ENCODE results near the gene CLK4. TPM values are rescaled to one million over a fixed set of nuclear protein-coding genes. Genes with fewer than 3 reads are reported as not detected.

CLK4 gene
- total RNA-seq, result 17.6 TPM

DNA sequence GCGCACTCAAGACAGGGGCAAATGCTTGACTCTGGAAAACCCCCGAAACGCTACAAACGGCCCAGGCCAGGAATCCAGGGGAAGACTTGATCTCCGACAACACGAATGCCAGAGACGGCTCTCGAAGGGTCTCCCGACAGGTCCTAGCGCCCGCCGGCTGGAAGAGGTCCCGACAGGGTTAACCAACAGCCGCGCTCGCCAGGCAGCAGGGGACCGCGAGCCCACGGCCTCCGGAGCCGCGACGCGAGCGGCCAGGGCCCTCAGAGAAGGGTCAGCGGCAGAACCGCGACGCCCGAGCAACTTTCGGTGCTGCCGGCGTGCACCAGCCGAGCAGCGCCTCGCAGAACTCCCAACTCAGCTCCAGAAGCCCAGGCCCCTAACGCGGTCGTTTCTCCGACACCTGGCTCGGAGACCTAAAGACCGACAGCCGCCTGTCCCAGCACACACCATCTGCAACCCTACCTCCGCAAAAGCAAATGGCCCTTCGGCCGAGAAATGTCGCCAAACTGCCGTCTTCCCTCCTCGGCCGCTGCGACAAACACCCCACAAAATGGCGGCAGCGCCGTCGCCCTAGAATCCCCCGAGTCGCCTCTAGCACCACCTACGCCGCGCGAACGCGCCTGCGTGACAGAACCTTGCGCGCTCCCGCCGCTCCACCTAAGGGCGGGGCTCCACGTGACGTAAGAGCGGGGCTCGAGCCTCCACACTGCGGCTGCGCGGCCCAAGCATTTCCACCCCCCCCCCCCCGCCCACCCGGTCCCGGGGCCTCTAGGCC, at the start of gene CLK4:
Gene CLK4 (minus strand): TSS at position 567 of the 775 bp plus-strand sequence. CDS start 3,634 bp downstream, outside the sequence.
- peak; percentile 94 for ATAC-seq
- peak; percentile 97 for DNase-seq (ENCODE audit: low spot score)

DNA sequence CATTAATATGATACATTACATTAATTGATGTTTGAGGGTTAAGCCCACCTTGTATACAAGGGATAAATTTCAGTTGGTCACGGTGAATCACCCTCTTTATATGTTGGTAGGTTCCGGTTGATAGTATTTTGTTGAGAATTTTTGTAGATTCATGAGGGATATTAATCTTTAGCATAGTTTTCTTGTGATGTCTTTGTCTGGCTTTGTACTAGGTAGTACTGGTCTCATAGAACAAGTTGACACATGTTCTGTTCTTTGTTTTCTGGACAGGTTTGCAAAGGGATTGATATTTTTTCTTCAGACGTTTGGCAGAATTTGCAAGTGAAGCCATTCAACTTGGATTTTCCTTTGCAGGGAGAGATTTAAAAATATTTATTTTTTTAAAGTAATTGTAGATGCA, 49.1 kb upstream of the CLK4 start:
- ATAC-seq, result no peak

GRCh38 chr5:178674334-178674733, 47.5 kb upstream of the CLK4 start:
- ATAC-seq, result no peak

More for the DNA sequence above, 49.1 kb upstream of the CLK4 start:
- DNase-seq (ENCODE audit: low spot score), result no peak

DNA sequence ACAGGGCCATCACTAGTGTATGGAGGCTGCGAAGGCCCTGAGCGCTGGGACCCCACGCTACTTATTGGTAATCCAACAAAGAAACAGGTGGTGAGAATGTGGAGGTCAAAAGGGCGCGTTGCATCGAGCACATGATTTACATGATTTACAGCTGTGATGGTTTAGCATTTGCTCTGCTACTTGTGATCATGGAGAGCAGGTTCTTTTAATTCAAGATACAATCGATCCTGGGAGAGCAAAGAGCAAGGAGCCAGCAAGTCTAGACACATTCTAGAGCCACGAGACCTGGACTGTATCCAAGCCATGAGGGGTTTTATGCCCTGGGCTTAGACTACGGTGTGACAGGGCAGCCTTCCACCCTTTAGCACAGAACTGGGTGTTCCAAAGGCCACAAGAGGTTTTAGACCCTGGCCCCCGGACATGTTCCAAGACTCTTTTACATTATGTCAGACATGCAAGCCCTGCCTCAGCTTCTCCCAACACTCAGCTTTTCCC, 47.0 kb upstream of the CLK4 start:
- ATAC-seq, result no peak
- DNase-seq (ENCODE audit: low spot score), result no peak

More at GRCh38 chr5:178674334-178674733, 47.5 kb upstream of the CLK4 start:
- DNase-seq (ENCODE audit: low spot score), result no peak

DNA sequence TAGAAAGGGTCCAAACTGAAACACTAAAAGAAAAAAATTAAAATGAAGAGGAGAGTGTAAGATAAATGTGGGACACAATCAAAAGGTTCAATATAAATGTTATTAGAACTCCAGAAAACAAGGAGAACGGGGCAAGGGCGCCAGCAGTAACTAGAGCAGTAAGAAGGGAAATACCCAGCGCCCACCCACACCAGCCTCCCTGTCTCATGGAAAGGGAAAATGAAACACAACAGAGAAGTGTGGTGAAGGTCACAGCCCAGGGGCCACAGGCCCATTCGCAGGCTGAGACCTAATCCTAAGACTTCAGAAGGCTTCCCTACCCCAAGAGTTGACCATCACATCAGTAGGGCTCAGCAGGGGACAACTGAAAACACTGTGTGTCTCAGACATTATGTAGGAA, 45.8 kb upstream of the CLK4 start:
- ATAC-seq (no peak), DNase-seq (ENCODE audit: low spot score) (no peak)

GRCh38 chr5:178671602-178672144, 44.8 kb upstream of the CLK4 start:
- DNase-seq (ENCODE audit: low spot score), result no peak

GRCh38 chr5:178670351-178670885, 43.6 kb upstream of the CLK4 start:
- ATAC-seq (no peak), DNase-seq (ENCODE audit: low spot score) (no peak)

More at GRCh38 chr5:178671602-178672144, 44.8 kb upstream of the CLK4 start:
- ATAC-seq, result no peak

- no peak for ATAC-seq
- DNase-seq (ENCODE audit: low spot score), result no peak
Observed at GRCh38 chr5:178668579-178668978, 41.7 kb upstream of the CLK4 start.

GRCh38 chr5:178667688-178668087, 40.8 kb upstream of the CLK4 start:
- ATAC-seq (no peak), DNase-seq (ENCODE audit: low spot score) (no peak)

DNA sequence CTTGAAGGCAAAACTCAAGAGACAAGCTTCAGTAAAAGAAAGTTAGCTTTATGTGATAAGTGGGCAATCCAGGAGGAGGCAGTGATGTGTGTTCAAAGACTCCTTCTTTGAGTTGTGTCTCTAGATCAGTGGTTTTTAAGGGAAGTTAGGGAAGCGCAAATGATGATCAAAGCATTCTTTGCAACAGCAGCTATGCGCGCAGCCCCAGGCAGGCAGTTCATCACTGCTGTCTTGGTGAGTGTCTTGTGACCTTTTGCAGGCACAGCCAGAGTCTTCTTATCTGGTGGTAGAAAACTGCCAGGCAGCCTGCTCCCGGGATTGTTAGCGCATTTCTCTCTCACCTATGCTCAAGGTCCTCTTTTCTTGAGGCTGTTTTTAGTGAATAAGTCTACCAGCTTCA, 40.3 kb upstream of the CLK4 start:
- DNase-seq (ENCODE audit: low spot score) (peak; percentile 26), ATAC-seq (no peak)

DNA sequence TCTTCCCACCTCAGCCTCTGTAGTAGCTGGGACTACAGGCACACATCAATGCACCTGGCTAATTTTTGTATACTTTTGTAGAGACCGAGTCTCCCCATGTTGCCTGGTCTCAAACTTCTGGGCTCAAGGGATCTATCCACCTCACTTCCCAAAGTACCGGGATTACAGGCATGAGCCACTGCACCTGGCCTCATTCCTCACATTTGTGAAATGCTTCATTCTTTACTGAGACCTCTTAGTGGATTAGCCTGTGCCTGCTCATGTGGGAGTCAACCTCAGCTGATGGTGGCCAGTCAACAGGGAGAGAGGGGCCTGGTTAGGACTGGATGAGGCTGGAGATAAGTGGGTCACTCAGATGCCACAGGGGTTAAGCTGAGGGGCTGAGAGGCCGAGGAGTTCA, 37.3 kb upstream of the CLK4 start:
- DNase-seq (ENCODE audit: low spot score), result no peak
- no peak for ATAC-seq

DNA sequence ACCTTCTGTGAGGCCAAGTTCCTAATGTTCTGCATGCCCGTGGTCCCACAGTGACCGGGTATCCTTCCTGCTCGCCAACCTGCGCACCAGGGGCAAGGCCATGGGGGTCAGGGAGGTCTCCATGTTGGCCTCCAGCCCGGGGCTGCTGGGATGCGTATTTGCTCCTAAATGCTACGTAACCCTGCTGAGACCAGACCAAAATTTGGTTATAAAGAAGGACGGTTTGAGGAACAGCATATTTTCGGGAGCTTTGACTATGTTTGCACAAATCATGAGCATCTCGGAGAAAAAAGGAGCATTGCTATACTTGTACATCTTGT, 35.7 kb upstream of the CLK4 start:
- no peak for ATAC-seq

GRCh38 chr5:178661836-178662540, 35.1 kb upstream of the CLK4 start:
- peak; percentile 41 for DNase-seq (ENCODE audit: low spot score)

More for the DNA sequence above, 35.7 kb upstream of the CLK4 start:
- DNase-seq (ENCODE audit: low spot score), result no peak

DNA sequence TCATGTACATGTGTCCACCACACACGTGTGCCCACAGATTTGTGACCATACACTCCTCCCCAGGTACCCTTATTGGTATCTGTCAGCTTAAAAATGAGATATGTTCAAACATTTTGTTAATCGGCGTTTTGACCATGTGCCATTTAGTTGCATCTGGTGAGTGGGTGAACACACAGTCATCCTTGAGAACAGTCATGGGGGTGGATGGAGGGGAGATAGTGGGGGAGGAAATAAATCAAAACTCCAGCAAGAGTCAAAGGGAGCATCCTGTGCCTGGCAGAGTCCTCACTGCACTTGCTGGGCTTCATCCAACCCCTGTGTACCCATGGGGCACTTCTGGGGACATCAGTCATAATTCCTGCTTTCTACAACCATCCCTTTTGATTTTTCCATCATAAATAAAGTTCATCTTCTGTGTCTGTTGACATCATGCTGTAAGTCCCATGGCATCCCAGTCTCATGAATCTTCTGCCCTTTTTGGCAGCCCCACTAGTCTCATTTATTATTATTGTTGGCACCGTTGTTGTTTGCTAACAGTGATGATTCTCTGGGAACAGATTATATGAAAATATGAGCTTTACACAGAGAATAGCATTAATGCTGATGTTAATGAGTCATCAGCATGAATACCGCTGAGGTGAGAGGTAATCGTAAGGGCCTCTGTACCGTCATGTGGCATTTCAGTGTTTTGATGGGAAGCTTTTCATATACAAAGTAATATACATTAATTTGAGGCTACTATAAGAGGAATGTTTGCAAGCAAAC, 24.4 kb upstream of the CLK4 start:
- DNase-seq (ENCODE audit: low spot score) (no peak), ATAC-seq (no peak)

More at GRCh38 chr5:178661836-178662540, 35.1 kb upstream of the CLK4 start:
- ATAC-seq, result no peak

DNA sequence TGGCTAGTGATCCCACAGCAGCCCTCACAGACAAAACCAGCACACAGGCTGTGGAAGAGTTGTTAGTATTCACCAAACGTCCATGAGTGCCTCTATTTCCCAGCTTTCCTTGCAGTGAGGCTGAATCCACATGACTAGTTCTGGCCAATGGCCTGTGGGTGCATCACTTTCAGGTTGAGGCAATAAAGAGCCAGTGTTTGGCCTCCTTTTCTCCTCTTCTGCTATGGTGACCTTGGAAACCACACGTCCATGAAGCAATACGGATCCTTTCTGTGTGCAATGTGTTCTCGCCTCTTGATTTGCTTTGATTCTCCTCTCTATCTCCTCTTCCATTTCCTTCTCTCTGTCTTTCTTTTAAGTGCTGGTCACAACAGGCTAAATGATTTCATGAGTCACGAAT, 23.4 kb upstream of the CLK4 start:
- DNase-seq (ENCODE audit: low spot score), result peak; percentile 12
- ATAC-seq, result no peak

DNA sequence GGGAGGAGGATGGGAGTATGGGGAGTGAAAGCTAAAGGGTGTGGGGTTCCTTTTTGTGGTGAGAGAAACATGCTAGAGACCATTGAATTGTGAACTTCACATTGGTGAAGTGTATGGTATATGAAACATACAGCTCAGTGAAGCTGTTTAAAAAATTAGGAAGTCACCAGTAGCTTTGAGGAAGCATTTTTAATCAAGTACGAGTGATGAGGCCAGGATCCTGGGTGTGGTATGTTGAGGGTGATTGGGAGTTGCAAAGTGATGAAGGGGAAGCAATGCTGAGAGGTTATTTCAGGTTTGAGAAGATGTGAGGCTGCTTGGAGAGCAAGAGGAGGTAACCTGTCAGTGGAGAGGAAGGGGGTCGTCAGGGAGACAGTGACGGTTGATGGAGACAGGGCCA, 22.7 kb upstream of the CLK4 start:
- ATAC-seq, result no peak

DNA sequence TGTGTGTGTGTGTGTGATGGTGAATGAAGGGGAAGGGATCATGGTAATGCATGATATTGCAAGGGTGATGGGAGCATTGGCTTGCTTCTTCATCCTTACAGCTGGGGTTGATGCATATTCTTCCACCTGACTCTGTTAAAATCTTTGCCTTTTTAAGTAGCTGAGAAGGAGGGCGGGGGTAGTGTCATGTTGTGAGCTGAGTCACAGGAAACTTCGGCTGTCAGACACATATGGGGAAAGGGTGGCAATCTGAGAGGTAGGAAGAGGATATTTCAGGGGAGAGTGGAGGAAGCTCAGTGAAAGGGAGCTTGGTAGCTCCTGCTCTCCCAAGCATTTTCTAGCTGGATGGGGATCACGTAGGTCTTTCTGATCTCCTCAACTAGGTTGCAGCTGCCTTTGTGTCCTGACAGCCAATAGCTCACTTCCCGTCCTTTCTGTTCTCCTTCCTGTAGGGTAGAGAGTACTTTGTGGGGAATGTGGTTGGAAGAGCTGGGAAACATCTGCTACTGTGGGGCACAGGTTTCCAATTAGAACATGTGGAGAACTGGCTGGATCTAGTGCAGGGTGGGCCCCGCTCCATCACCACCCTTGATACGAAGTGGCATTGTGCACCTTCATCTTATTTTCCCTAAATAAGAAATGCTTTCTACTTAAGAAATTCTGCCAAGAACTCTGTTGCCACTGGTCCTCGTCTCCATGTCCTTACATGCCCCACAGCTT, 18.1 kb upstream of the CLK4 start:
- peak; percentile 8 for DNase-seq (ENCODE audit: low spot score)

More for the DNA sequence above, 22.7 kb upstream of the CLK4 start:
- peak; percentile 4 for DNase-seq (ENCODE audit: low spot score)

GRCh38 chr5:178642351-178642909, 15.6 kb upstream of the CLK4 start:
- DNase-seq (ENCODE audit: low spot score), result no peak
- no peak for ATAC-seq

More for the DNA sequence above, 18.1 kb upstream of the CLK4 start:
- ATAC-seq, result no peak

DNA sequence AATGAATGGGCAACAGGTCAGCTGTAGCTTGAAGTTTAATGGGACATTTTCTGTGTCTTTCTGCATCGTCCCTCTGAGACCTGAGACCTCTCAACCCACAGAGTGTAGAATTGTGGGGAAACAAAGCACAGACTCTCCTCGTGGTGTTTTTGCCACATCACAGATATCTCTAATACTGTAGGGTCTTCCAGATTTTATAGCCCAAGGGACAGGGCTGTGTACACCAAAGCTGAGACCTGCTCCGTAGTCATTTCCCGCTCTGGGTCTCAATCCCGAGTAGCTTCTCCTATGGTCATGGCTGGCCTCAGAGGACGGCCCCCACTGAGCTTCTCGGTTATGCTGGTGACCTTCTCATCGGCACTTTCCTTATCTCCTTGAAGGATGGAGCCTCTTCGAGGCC, 14.9 kb upstream of the CLK4 start:
- no peak for DNase-seq (ENCODE audit: low spot score)

More for the DNA sequence above, 14.9 kb upstream of the CLK4 start:
- ATAC-seq, result no peak

Data from left lobe of liver (tissue), 2 donors.